Fibroblast of the aortic adventitia (primary cell): ENCODE data around the gene HIPK3. TPM values are rescaled to one million over a fixed set of nuclear protein-coding genes. Genes with fewer than 3 reads are reported as not detected.

ENCODE experiments used
- DNase-seq: peaks from one replicate; pipeline ENCODE4 v3.0.0-alpha.2; 2010; ENCODE audit warnings: low read depth
- H3K4me3 ChIP-seq: 2 replicates; pipeline ENCODE4 v1.5.1; 2011; ENCODE audit warnings: low read depth, mild to moderate bottlenecking, control low read depth, low read length, moderate library complexity
- total RNA-seq: library from RNA; depleted of rRNA; stranded (reverse); fragments of >200 nt; gene quantifications from 2 replicates; pipeline ENCODE4 v1.2.3, GENCODE V29; 2012; ENCODE audit warnings: low replicate concordance
- TF ChIP-seq, protein P1 (sequence below): IDR thresholded peaks from 2 replicates; pipeline ENCODE4 v1.5.1; 2011; ENCODE audit warnings: mild to moderate bottlenecking, low read length, control low read depth, inconsistent platforms; ENCODE audit not compliant: insufficient read depth

Gene HIPK3
- total RNA-seq, 1 donor, result 164 TPM

DNA sequence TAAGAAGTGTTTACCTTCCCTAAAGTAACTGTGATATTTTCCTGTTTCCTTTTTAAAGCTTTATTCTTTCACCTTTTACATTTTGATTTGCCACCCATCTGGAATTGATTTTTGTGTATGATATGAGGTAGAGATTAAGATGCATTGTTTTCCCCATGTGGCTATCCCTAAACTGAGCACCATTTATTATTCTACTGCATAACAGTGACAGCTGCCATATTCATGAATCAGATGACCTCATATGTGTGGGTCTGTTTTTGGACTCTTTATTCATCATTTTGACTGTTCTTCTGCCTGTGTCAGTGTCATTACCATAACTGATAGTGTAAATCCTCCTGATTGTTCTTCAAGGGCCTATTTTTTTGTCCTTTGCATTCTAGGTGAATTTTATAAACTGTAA lies 50.8 kb downstream of the HIPK3 start:
- H3K4me3 ChIP-seq, result no peak overlapping the region
- peak; percentile 32 for DNase-seq
- TF ChIP-seq, protein P1, sequence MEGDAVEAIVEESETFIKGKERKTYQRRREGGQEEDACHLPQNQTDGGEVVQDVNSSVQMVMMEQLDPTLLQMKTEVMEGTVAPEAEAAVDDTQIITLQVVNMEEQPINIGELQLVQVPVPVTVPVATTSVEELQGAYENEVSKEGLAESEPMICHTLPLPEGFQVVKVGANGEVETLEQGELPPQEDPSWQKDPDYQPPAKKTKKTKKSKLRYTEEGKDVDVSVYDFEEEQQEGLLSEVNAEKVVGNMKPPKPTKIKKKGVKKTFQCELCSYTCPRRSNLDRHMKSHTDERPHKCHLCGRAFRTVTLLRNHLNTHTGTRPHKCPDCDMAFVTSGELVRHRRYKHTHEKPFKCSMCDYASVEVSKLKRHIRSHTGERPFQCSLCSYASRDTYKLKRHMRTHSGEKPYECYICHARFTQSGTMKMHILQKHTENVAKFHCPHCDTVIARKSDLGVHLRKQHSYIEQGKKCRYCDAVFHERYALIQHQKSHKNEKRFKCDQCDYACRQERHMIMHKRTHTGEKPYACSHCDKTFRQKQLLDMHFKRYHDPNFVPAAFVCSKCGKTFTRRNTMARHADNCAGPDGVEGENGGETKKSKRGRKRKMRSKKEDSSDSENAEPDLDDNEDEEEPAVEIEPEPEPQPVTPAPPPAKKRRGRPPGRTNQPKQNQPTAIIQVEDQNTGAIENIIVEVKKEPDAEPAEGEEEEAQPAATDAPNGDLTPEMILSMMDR, result no peak

DNA sequence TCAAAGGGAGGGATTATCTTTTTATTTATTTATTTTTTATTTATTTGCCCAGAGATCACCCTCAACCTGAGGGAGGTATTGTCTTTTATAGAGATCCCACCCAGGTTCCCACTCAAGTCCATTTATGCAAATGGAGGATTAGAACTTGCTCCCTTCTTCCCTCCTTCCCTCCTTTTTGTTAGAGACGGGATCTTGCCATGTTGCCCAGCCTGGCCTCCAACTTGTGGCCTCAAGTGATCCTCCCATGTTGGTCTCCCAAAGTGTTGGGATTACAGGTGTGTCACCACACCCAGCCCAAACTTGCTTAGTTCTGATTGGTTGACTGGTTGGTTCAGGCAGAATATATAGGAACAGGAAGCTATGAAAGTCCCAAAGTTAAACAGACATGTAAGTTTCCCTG lies 51.9 kb downstream of the HIPK3 start:
- TF ChIP-seq, protein P1, result no peak
- H3K4me3 ChIP-seq, result no peak overlapping the region
- no peak for DNase-seq

DNA sequence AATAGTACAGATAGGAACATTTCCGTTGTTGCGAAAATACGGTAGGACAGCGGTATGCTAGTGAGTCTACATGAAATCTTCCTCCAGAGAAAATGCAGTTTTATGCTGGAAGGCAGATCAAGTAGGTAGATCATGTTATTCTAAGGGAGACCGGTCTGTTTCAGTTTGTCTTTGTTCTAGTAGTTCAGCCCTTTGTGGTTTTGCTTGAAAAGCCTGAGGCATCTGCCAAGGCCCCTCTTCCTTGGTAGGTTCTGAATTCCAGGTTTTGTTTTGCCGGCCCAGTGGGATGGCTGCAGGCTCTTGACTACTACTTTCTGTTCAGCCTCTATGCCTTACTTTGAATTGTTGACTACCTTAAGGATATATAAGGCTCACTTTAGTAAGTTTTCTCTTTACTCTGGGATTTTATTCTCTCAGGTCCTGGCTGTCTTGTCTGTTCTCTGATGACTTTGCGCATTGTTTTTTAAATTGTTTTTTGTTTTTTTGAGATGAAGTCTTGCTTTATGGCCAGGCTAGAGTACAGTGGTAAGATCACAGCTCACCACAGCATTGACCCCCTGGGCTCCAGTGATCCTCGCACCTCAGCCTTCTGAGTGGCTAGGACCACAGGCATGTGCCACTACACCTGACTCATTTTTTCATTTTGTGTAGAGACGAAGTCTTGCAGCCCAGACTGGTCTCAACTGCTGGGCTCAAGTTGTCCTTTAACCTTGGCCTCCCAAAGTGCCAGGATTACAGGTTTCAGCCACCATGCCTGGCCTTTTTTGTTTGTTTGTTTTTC lies 53.7 kb downstream of the HIPK3 start:
- DNase-seq, result no peak
- H3K4me3 ChIP-seq, result no peak overlapping the region
- TF ChIP-seq, protein P1, result no peak

DNA sequence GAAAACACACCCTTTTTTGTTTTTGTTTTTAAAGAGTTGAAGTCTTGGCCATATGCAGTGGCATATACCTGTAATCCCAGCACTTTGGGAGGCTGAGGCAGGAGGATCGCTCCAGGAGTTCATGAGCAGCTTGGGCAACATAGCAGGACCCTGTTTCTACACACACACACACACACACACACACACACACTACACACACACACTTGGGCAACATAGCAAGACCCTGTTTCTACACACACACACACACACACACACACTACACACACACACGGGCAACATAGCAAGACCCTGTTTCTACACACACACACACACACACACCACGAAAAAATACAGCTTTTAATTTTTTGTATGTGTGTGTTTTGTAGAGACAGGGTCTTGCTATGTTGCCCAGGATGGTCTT lies 54.5 kb downstream of the HIPK3 start:
- no peak for DNase-seq
- H3K4me3 ChIP-seq, result no peak overlapping the region
- TF ChIP-seq, protein P1, result no peak

DNA sequence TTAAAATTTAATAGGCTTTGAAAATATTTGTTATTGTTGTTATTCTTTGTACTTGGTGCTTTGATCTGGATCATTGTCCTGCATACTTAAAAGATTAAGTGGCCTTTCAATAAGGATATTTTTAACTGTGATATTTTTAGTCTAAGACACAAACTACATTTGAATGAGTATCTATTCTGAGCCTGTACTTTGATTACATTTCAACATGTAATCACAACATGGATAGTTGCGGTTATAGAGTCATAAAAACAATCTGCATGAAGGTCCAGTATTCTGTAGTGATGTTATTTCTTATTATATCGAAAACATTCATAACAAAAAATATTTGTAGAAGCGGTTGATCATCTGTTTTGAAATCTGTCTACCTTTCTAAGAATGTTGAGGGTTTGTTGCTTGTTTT lies 58.6 kb downstream of the HIPK3 start:
- DNase-seq, result no peak
- no peak overlapping the region for H3K4me3 ChIP-seq

DNA sequence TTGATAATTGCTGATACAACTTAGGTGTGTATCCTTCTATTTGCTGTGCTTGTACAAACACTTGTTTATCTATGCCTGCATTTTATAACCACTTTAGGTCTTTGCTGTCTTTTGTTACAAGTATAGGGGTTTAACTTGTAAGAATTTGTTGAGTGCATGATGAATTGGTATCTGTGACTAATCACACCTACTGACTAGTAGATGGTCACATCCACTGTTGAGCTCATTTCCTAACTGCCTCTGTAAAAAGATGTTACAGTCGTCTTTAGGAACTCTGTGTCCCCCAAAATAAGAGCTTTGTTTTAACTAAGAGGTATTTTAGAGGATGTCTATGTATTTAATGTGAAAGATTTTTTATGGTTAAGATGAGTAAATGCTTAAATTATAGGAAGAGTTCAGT lies 60.5 kb downstream of the HIPK3 start:
- no peak overlapping the region for H3K4me3 ChIP-seq
- TF ChIP-seq, protein P1, result no peak
- DNase-seq, result no peak

More for the DNA sequence above, 58.6 kb downstream of the HIPK3 start:
- TF ChIP-seq, protein P1, result no peak
